OCI-LY1 (cell line): ENCODE data around the gene ZIC4.

Source experiments
- H2AFZ ChIP-seq: fragments of 200-600 bp; sonication (generic), shearing (Covaris generic); 2 replicates; pipeline ENCODE4 v1.6.0; 2014; ENCODE audit warnings: antibody characterized with exemption, mild to moderate bottlenecking, low read length
- H3F3A ChIP-seq: fragments of 200-600 bp; sonication (generic), shearing (Covaris generic); 2 replicates; pipeline ENCODE4 v1.6.0; 2014; ENCODE audit warnings: mild to moderate bottlenecking, antibody characterized with exemption, low read length, moderate library complexity; ENCODE audit not compliant: insufficient read depth
- H3K27ac ChIP-seq: fragments of 200-600 bp; sonication (generic); 2 replicates; pipeline ENCODE4 v1.5.1; 2014; ENCODE audit warnings: low read length, mixed run types, mild to moderate bottlenecking, low read depth; ENCODE audit not compliant: poor library complexity, severe bottlenecking
- H3K27me3 ChIP-seq: fragments of 200-600 bp; sonication (generic); 2 replicates; pipeline ENCODE4 v1.6.0; 2014; ENCODE audit warnings: antibody characterized with exemption, mild to moderate bottlenecking, low read length, moderate library complexity; ENCODE audit not compliant: insufficient read depth
- H3K36me3 ChIP-seq: fragments of 200-600 bp; sonication (generic); 2 replicates; pipeline ENCODE4 v1.6.1; 2014; ENCODE audit warnings: mild to moderate bottlenecking, antibody characterized with exemption, low read length, moderate library complexity, mixed read lengths; ENCODE audit not compliant: insufficient read depth
- H3K4me1 ChIP-seq: fragments of 200-600 bp; sonication (generic); 2 replicates; pipeline ENCODE4 v1.5.1; 2014; ENCODE audit warnings: mild to moderate bottlenecking, low read length, moderate library complexity; ENCODE audit not compliant: insufficient read depth, severe bottlenecking
- H3K4me2 ChIP-seq: fragments of 200-600 bp; sonication (generic), shearing (Covaris generic); 2 replicates; pipeline ENCODE4 v1.6.1; 2014; ENCODE audit warnings: low read length
- H3K4me3 ChIP-seq: fragments of 200-600 bp; sonication (generic); 2 replicates; pipeline ENCODE4 v1.5.1; 2014; ENCODE audit warnings: low read length, low read depth, mild to moderate bottlenecking, mixed read lengths; ENCODE audit not compliant: poor library complexity, severe bottlenecking
- H3K79me2 ChIP-seq: fragments of 200-600 bp; shearing (Covaris generic); 2 replicates; pipeline ENCODE4 v1.6.1; 2016; ENCODE audit warnings: mixed run types, low read length, mixed read lengths; ENCODE audit not compliant: insufficient read depth
- H3K9ac ChIP-seq: fragments of 200-600 bp; sonication (generic), shearing (Covaris generic); 2 replicates; pipeline ENCODE4 v1.6.1; 2014; ENCODE audit warnings: mild to moderate bottlenecking, low read length, mixed read lengths
- H3K9me2 ChIP-seq: fragments of 200-600 bp; sonication (generic), shearing (Covaris generic); 2 replicates; pipeline ENCODE4 v1.6.1; 2014; ENCODE audit warnings: low read depth, mild to moderate bottlenecking, low read length, mixed read lengths
- H3K9me3 ChIP-seq: fragments of 200-600 bp; shearing (Covaris generic); 2 replicates; pipeline ENCODE4 v1.6.1; 2014; ENCODE audit warnings: low read length, mixed read lengths
- H4K20me1 ChIP-seq: fragments of 200-600 bp; sonication (generic), shearing (Covaris generic); 2 replicates; pipeline ENCODE4 v1.6.0; 2016; ENCODE audit warnings: mild to moderate bottlenecking, low read length; ENCODE audit not compliant: insufficient read depth
- CTCF ChIP-seq: fragments of 200-600 bp; sonication (generic), shearing (Covaris generic); IDR thresholded peaks from 2 replicates; pipeline ENCODE4 v1.5.1; 2017; ENCODE audit warnings: mild to moderate bottlenecking, antibody characterized with exemption, low read length, moderate library complexity, mixed read lengths
- EZH2 ChIP-seq: fragments of 200-600 bp; sonication (generic), shearing (Covaris generic); IDR thresholded peaks from 2 replicates; pipeline ENCODE4 v1.8.0; 2017; ENCODE audit warnings: borderline replicate concordance, mixed run types, mild to moderate bottlenecking, antibody characterized with exemption, low read length, moderate library complexity, mixed read lengths

Gene ZIC4

GRCh38 chr3:147351301-147351700 is 55.0 kb downstream of the ZIC4 start:
- TF ChIP-seq EZH2 (no peak), CTCF (no peak)
- H3K4me2 ChIP-seq: no peak overlapping the region

GRCh38 chr3:147348976-147349375 is 57.4 kb downstream of the ZIC4 start:
- no peaks in the 10 kb centered on the region for H4K20me1 ChIP-seq
- H3K79me2 ChIP-seq: no peaks in the 10 kb centered on the region
- no peak overlapping the region for H2AFZ ChIP-seq

More at GRCh38 chr3:147351301-147351700, 55.0 kb downstream of the ZIC4 start:
- Histone ChIP-seq H3K27me3 (no peaks in the 10 kb centered on the region), H4K20me1 (no peaks in the 10 kb centered on the region), H3K79me2 (no peaks in the 10 kb centered on the region), H3K9ac (no peak overlapping the region), H3F3A (no peaks in the 10 kb centered on the region), H3K4me3 (no peak overlapping the region), H2AFZ (no peak overlapping the region), H3K27ac (no peak overlapping the region), H3K36me3 (no peaks in the 10 kb centered on the region), H3K4me1 (no peaks in the 10 kb centered on the region), H3K9me3 (no peaks in the 10 kb centered on the region), H3K9me2 (no peaks in the 10 kb centered on the region)

GRCh38 chr3:147343926-147344325 is 62.4 kb downstream of the ZIC4 start:
- no peaks in the 10 kb centered on the region for H3F3A ChIP-seq
- no peaks in the 10 kb centered on the region for H3K9me3 ChIP-seq
- no peak overlapping the region for H3K4me2 ChIP-seq
- no peaks in the 10 kb centered on the region for H3K79me2 ChIP-seq
- no peaks in the 10 kb centered on the region for H3K27me3 ChIP-seq
- TF ChIP-seq EZH2: no peak
- TF ChIP-seq CTCF: no peak
- H3K4me1 ChIP-seq: no peaks in the 10 kb centered on the region
- no peak overlapping the region for H3K9ac ChIP-seq
- H4K20me1 ChIP-seq: no peaks in the 10 kb centered on the region
- H3K36me3 ChIP-seq: no peaks in the 10 kb centered on the region
- H3K27ac ChIP-seq: no peak overlapping the region
- no peaks in the 10 kb centered on the region for H3K9me2 ChIP-seq
- H2AFZ ChIP-seq: no peak overlapping the region
- no peak overlapping the region for H3K4me3 ChIP-seq

More at GRCh38 chr3:147348976-147349375, 57.4 kb downstream of the ZIC4 start:
- no peaks in the 10 kb centered on the region for H3K27me3 ChIP-seq
- H3K9ac ChIP-seq: no peak overlapping the region
- H3K27ac ChIP-seq: no peak overlapping the region
- no peak overlapping the region for H3K4me2 ChIP-seq
- no peaks in the 10 kb centered on the region for H3K36me3 ChIP-seq
- TF ChIP-seq EZH2 (no peak), CTCF (no peak)
- no peaks in the 10 kb centered on the region for H3F3A ChIP-seq
- H3K4me3 ChIP-seq: no peak overlapping the region
- no peaks in the 10 kb centered on the region for H3K4me1 ChIP-seq
- H3K9me2 ChIP-seq: no peaks in the 10 kb centered on the region
- no peaks in the 10 kb centered on the region for H3K9me3 ChIP-seq
